GM19328 (cell line): ENCODE data around the gene PCDHB7.
"Not testable (repeated sequence)": the region's sequence is repeated elsewhere in the genome, so short reads cannot be mapped to it uniquely, and the experiment has no call there.

Experiments
- ATAC-seq: cut with Tn5 transposase; IDR thresholded peaks from one replicate; pipeline ENCODE4 v1.9.1; 2021; ENCODE audit warnings: mild to moderate bottlenecking, moderate library complexity; ENCODE audit not compliant: unreplicated experiment

PCDHB7 gene

DNA sequence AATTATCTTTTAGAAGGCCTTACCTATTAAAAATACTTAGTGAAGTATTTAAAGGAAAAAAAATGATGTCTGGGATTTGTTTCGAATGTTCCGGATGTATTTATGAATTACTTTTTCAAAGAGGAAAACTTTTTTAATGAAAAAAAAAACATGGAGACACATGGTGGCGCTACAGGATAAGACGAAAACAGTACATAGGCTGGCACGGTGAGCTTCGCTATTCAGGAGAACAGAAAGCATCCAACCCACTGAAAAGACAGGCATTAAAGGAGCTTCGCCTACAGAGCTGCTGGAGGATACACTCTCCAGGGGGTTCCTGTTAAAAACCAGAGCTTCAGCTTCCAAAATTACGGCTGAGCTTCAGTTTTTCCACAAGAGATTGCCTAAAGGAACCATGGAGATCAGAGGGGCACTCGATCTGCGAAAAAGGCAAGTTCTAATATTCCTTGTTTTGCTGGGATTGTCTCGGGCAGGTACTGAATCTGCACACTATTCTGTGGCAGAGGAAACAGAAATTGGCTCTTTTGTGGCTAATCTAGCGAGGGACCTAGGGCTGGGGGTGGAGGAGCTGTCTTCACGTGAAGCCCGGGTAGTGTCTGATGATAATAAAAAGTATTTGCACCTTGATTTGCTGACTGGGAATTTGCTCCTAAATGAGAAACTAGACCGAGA, 50.8 kb downstream of the PCDHB7 start, which contains the start of gene PCDHB14:
Gene PCDHB14 (plus strand): TSS at position 232 of the 672 bp plus-strand sequence. CDS start 163 bp downstream, at position 395.
- ATAC-seq, result no peak

DNA sequence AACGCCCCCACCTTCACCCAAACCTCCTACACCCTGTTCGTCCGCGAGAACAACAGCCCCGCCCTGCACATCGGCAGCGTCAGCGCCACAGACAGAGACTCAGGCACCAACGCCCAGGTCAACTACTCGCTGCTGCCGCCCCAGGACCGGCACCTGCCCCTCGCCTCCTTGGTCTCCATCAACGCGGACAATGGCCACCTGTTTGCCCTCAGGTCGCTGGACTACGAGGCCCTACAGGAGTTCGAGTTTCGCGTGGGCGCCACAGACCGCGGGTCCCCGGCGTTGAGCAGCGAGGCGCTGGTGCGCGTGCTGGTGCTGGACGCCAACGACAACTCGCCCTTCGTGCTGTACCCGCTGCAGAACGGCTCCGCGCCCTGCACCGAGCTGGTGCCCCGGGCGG, 52.4 kb downstream of the PCDHB7 start:
- ATAC-seq, result not testable (repeated sequence)

DNA sequence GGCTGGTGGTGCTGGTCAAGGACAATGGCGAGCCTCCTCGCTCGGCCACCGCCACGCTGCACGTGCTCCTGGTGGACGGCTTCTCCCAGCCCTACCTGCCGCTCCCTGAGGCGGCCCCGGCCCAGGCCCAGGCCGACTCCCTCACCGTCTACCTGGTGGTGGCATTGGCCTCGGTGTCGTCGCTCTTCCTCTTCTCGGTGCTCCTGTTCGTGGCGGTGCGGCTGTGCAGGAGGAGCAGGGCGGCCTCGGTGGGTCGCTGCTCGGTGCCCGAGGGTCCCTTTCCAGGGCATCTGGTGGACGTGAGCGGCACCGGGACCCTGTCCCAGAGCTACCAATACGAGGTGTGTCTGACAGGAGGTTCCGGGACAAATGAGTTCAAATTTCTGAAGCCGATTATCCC, 53.0 kb downstream of the PCDHB7 start:
- not testable (repeated sequence) for ATAC-seq
